Calu3 (cell line): Measurements from ENCODE around the gene SSNA1. TPM values are rescaled to one million over a fixed set of nuclear protein-coding genes. Genes with fewer than 3 reads are reported as not detected.

ENCODE experiments used
- BruUV-seq: library from RNA; stranded (reverse); fragments of 400-500 nt; replicated peaks from 2 replicates; lab custom pipeline; 2021; lab: Mats Ljungman, UMichigan
- CTCF ChIA-PET: fragments of 300-600 bp; sonication (Branson Sonifier 250); formaldehyde crosslinking; loops from one replicate; lab custom pipeline; 2022; ENCODE audit warnings: antibody characterized with exemption; lab: Charles Lee
- DNase-seq: peaks from one replicate; pipeline ENCODE4 v3.0.0; 2022
- H3K27ac Mint-ChIP-seq: one replicate; pipeline ENCODE4 v1.8.0; 2022; ENCODE audit warnings: mixed read lengths; ENCODE audit not compliant: unreplicated experiment
- H3K27me3 Mint-ChIP-seq: one replicate; pipeline ENCODE4 v1.8.0; 2022; ENCODE audit warnings: mixed read lengths; ENCODE audit not compliant: unreplicated experiment
- H3K36me3 Mint-ChIP-seq: one replicate; pipeline ENCODE4 v1.8.0; 2022; ENCODE audit warnings: mild to moderate bottlenecking, moderate library complexity, mixed read lengths; ENCODE audit not compliant: insufficient read depth, unreplicated experiment
- H3K4me1 Mint-ChIP-seq: one replicate; pipeline ENCODE4 v1.8.0; 2022; ENCODE audit warnings: mild to moderate bottlenecking, low read depth, mixed read lengths; ENCODE audit not compliant: unreplicated experiment
- H3K4me3 Mint-ChIP-seq: one replicate; pipeline ENCODE4 v1.8.0; 2022; ENCODE audit warnings: mild to moderate bottlenecking, low read depth, moderate library complexity, mixed read lengths; ENCODE audit not compliant: unreplicated experiment
- H3K9me3 Mint-ChIP-seq: one replicate; pipeline ENCODE4 v1.8.0; 2022; ENCODE audit warnings: low read depth, mixed read lengths; ENCODE audit not compliant: unreplicated experiment
- intact Hi-C: fragments of 100-400 bp; cut with micrococcal nuclease; formaldehyde crosslinking; loops from one replicate; pipeline ENCODE4 v1.10.0; 2022; ENCODE audit not compliant: unreplicated experiment
- total RNA-seq: library from RNA; stranded (reverse); gene quantifications from 2 replicates; pipeline ENCODE4 v1.2.3, GENCODE V29; 2022
- TF ChIP-seq, protein P1 (sequence below): fragments of 200-600 bp; IDR thresholded peaks from one replicate; pipeline ENCODE4 v1.8.0; 2022; ENCODE audit warnings: antibody characterized with exemption; ENCODE audit not compliant: unreplicated experiment

SSNA1 gene
- total RNA-seq, 1 experiment from 2014 or later: 41.9 TPM

DNA sequence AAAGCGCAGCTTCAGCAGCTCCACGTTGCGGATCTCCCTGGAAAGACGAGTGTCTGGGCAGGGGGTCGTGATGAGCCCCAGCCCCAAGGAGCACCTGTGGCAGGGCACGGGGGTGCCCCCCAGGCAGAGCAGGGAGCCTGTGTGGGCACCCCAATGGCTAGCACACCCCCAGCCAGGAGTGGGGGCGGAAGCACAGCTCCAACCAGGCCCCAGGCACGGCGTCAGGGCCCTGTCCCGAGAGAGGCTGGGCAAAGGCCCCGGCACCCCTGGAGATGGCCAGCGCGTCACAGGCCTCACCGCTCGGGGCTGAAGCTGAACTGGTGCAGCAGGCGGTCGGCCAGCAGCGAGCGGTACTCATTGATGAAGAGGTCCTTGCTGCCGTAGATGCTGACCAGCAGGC lies 8.0 kb upstream of the SSNA1 start:
- intact Hi-C loops: no loop called here
- peaks cover 19% of the 10 kb centered on the region for H3K36me3 Mint-ChIP-seq
- CTCF ChIA-PET: no interaction called here
- no peak overlapping the region for H3K4me3 Mint-ChIP-seq
- no peaks in the 10 kb centered on the region for H3K9me3 Mint-ChIP-seq
- no TSS peak for BruUV-seq
- TF ChIP-seq, protein P1, sequence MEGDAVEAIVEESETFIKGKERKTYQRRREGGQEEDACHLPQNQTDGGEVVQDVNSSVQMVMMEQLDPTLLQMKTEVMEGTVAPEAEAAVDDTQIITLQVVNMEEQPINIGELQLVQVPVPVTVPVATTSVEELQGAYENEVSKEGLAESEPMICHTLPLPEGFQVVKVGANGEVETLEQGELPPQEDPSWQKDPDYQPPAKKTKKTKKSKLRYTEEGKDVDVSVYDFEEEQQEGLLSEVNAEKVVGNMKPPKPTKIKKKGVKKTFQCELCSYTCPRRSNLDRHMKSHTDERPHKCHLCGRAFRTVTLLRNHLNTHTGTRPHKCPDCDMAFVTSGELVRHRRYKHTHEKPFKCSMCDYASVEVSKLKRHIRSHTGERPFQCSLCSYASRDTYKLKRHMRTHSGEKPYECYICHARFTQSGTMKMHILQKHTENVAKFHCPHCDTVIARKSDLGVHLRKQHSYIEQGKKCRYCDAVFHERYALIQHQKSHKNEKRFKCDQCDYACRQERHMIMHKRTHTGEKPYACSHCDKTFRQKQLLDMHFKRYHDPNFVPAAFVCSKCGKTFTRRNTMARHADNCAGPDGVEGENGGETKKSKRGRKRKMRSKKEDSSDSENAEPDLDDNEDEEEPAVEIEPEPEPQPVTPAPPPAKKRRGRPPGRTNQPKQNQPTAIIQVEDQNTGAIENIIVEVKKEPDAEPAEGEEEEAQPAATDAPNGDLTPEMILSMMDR: no peak
- no peak overlapping the region for H3K27ac Mint-ChIP-seq
- no peaks in the 10 kb centered on the region for H3K27me3 Mint-ChIP-seq
- no peak for DNase-seq
- H3K4me1 Mint-ChIP-seq: peaks cover 9% of the 10 kb centered on the region

DNA sequence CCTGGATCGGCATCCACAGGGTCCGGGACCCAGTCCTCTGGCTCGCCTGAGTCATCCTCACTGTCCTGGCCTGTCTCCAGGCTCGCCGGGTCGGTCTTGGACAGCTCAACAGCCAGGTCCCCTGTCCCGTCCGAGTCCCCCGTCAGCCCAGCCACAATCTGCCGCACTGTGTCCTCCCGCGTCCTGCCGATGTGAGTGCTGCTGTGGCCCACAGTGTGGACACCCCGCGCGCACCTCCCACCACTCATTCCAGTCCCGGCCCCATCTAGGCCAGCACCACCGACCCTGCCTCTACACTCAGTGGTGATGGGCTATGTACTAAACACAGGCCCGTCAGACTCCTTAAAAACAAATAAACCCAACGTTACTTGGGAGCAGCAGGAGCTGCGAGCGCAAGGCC lies 6.8 kb upstream of the SSNA1 start:
- DNase-seq: no peak
- TF ChIP-seq, protein P1: no peak
- no peak overlapping the region for H3K27ac Mint-ChIP-seq
- H3K27me3 Mint-ChIP-seq: no peaks in the 10 kb centered on the region
- H3K4me3 Mint-ChIP-seq: no peak overlapping the region
- H3K9me3 Mint-ChIP-seq: no peaks in the 10 kb centered on the region
- H3K4me1 Mint-ChIP-seq: peaks cover 1% of the 10 kb centered on the region
- CTCF ChIA-PET: no interaction called here
- BruUV-seq: no TSS peak
- peaks cover 19% of the 10 kb centered on the region for H3K36me3 Mint-ChIP-seq
- intact Hi-C loops: no loop called here

DNA sequence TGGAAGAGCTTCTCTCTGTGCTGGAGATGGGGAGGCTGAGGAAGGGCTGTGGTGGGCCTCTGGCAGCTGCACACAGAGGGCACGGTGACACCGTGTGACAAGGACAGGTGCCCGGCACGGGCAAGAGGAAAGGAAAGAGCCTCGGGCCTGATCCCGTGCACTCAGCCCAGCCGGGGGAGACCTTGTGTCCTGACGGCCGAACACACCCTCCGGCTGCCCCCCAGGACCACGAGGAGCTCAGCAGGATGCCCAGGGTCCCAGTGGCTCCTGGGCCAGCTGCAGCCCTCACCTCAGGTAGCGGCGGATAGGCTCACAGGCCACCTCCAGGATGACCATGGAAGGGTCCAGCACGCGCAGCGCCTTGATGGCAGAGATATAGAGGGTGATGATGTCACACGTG lies 5.6 kb upstream of the SSNA1 start:
- Mint-ChIP-seq H3K4me1 (no peaks in the 10 kb centered on the region), H3K27ac (no peak overlapping the region), H3K9me3 (no peaks in the 10 kb centered on the region), H3K4me3 (no peak overlapping the region), H3K36me3 (peaks cover 29% of the 10 kb centered on the region), H3K27me3 (no peaks in the 10 kb centered on the region)
- CTCF ChIA-PET: no interaction called here
- TF ChIP-seq, protein P1: no peak
- BruUV-seq: no TSS peak
- intact Hi-C loops: no loop called here
- DNase-seq: no peak

DNA sequence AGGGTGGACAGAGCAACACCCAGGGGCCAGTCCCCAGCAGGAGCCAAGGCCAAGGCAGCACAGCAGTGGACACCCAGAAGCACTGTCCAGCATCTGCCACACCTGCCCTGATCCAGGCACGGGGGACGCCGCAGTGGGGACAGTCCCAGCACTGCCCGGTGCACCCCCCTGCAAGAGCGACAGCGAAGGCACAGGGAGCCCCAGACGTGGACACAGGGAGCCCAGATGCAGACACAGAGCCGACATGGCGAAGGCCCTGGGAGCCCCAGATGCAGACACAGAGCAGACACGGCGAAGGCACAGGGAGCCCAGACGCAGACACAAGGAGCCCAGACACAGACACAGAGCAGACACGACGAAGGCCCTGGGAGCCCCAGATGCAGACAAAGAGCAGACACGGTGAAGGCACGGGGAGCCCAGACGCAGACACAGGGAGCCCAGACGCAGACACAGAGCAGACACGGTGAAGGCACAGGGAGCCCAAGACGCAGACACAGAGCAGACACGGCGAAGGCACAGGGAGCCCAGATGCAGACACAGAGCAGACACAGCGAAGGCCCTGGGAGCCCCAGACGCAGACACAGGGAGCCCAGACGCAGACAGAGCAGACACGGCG lies 4.4 kb upstream of the SSNA1 start:
- DNase-seq: no peak

More for the DNA sequence above, 4.4 kb upstream of the SSNA1 start:
- Mint-ChIP-seq H3K36me3 (peaks cover 42% of the 10 kb centered on the region), H3K4me3 (no peak overlapping the region), H3K9me3 (no peaks in the 10 kb centered on the region), H3K27me3 (no peaks in the 10 kb centered on the region), H3K4me1 (no peaks in the 10 kb centered on the region), H3K27ac (no peak overlapping the region)
- no TSS peak for BruUV-seq
- TF ChIP-seq, protein P1: no peak
- intact Hi-C loops: no loop called here
- CTCF ChIA-PET: no interaction called here
